Type B pancreatic cell (in vitro differentiated cells): ENCODE data around the gene ZNF431. TPM values are rescaled to one million over a fixed set of nuclear protein-coding genes. Genes with fewer than 3 reads are reported as not detected.

Experiments used
- DNase-seq: peaks from one replicate; pipeline ENCODE4 v3.0.0; 2021; ENCODE audit warnings: mixed read lengths; ENCODE audit not compliant: unreplicated experiment; ENCODE audit errors: extremely low spot score
- H3K27ac Mint-ChIP-seq: 2 replicates; pipeline ENCODE4 v1.8.0; 2021; ENCODE audit warnings: mild to moderate bottlenecking, mixed read lengths
- H3K27me3 Mint-ChIP-seq: 2 replicates; pipeline ENCODE4 v1.8.0; 2021; ENCODE audit warnings: mixed read lengths
- H3K36me3 Mint-ChIP-seq: 2 replicates; pipeline ENCODE4 v1.8.0; 2021; ENCODE audit warnings: mixed read lengths
- H3K4me1 Mint-ChIP-seq: one replicate; pipeline ENCODE4 v1.8.0; 2021; ENCODE audit warnings: mixed read lengths; ENCODE audit not compliant: unreplicated experiment
- H3K4me3 Mint-ChIP-seq: 2 replicates; pipeline ENCODE4 v1.8.0; 2021; ENCODE audit warnings: mild to moderate bottlenecking, mixed read lengths
- H3K9me3 Mint-ChIP-seq: 2 replicates; pipeline ENCODE4 v1.8.0; 2021; ENCODE audit warnings: mixed read lengths
- total RNA-seq: library from RNA; stranded (reverse); gene quantifications from 2 replicates; pipeline ENCODE4 v1.2.1, GENCODE V29; 2021; ENCODE audit warnings: low replicate concordance
- TF ChIP-seq, protein P1 (sequence below): fragments of 200-600 bp; sonication (generic); conservative IDR thresholded peaks from 2 replicates; pipeline ENCODE4 v1.5.0; 2021; ENCODE audit warnings: antibody characterized with exemption, mild to moderate bottlenecking

ZNF431 gene
- total RNA-seq, 1 donor from 2014 or later = 40.6 TPM

DNA sequence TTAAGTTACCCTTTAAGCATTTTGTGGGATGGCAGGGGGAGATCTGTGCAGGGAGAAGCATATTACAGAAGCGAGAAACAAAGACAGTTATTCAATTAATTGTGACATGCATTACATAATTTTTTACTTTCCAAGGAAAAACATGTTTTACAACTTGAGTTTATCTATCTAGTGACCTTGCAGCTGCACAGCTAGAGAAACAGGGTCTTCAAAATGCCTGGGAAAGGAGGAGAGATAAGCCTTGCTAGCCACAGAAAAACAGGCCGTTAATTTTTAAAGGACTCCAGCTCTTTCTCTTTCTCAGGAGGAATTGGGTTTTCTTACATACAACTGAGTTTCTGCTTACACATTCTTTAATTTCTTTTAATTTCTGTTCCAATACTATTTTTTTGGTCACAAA, 14.8 kb upstream of the ZNF431 start:
- no peak overlapping the region for H3K27ac Mint-ChIP-seq

DNA sequence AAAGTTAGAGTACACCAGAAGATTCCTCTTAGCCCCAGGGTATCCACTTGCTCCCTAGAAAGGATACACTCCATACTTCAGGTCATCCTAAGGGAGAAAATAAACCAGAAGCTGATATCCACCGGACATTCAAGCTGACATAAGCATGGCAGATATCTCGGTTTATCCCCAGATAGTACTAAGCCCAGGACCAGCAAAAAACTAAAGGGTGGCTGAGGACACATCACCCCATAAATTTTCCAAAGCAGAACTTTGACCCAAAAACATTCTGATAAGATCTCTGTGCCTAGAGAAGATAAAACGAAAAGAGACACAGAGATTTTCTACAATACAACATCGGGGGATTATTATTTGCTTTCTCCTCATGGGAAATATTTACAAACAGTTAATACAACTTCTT, 13.9 kb upstream of the ZNF431 start:
- no peaks in the 10 kb centered on the region for H3K27me3 Mint-ChIP-seq
- peak overlapping the region; percentile 32 for H3K27ac Mint-ChIP-seq
- DNase-seq = no peak
- peaks cover 9% of the 10 kb centered on the region for H3K9me3 Mint-ChIP-seq
- peaks cover 29% of the 10 kb centered on the region for H3K4me1 Mint-ChIP-seq
- TF ChIP-seq, protein P1, sequence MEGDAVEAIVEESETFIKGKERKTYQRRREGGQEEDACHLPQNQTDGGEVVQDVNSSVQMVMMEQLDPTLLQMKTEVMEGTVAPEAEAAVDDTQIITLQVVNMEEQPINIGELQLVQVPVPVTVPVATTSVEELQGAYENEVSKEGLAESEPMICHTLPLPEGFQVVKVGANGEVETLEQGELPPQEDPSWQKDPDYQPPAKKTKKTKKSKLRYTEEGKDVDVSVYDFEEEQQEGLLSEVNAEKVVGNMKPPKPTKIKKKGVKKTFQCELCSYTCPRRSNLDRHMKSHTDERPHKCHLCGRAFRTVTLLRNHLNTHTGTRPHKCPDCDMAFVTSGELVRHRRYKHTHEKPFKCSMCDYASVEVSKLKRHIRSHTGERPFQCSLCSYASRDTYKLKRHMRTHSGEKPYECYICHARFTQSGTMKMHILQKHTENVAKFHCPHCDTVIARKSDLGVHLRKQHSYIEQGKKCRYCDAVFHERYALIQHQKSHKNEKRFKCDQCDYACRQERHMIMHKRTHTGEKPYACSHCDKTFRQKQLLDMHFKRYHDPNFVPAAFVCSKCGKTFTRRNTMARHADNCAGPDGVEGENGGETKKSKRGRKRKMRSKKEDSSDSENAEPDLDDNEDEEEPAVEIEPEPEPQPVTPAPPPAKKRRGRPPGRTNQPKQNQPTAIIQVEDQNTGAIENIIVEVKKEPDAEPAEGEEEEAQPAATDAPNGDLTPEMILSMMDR = no peak
- H3K4me3 Mint-ChIP-seq = no peak overlapping the region
- H3K36me3 Mint-ChIP-seq = peaks cover 19% of the 10 kb centered on the region

More for the DNA sequence above, 14.8 kb upstream of the ZNF431 start:
- H3K36me3 Mint-ChIP-seq = peaks cover 24% of the 10 kb centered on the region
- H3K27me3 Mint-ChIP-seq = no peaks in the 10 kb centered on the region
- TF ChIP-seq, protein P1 = no peak
- H3K4me1 Mint-ChIP-seq = peaks cover 29% of the 10 kb centered on the region
- H3K4me3 Mint-ChIP-seq = no peak overlapping the region
- H3K9me3 Mint-ChIP-seq = peaks cover 9% of the 10 kb centered on the region
- DNase-seq = no peak

DNA sequence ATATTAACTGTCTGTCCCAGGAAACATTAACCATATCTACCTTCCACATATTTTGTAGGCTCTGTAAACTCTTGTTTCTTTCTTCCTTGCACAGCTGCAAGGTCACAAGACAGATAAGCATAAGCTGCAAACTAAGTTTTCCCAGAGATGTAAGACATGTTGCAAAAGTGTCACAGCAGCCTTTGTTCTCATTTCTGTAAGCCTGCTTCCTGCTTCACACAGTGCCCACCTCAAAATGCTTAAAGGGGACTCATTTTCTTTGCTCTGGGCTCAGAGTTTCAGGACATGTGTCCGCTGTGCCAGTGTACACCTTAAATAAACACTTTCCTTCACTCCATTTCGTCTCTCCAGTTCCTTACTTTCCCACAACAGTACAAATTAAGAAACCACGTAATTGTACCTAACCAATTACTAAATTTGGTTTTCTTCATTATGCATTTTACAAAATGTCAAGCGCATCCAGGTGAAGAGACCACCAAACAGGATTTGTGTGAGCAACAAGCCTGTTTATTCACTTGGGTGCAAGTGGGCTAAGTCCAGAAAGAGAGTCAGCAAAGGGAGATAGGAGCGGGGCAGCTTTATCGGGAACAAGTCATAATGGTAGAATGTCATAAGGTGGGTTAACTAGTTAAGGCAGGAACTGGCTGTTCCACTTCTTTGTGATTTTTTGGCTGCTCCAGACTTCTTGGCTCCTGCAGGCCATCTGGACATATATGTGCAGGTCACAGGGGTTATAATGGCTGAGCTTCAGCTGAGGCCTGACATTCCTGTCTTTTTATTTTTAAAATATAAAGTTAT, 12.7 kb upstream of the ZNF431 start:
- no peak for DNase-seq
- H3K27ac Mint-ChIP-seq = peak overlapping the region; percentile 52
- H3K36me3 Mint-ChIP-seq = peaks cover 19% of the 10 kb centered on the region
- TF ChIP-seq, protein P1 = no peak
- H3K27me3 Mint-ChIP-seq = no peaks in the 10 kb centered on the region
- H3K4me3 Mint-ChIP-seq = peak overlapping the region; percentile 23
- H3K4me1 Mint-ChIP-seq = peaks cover 29% of the 10 kb centered on the region
- H3K9me3 Mint-ChIP-seq = peaks cover 13% of the 10 kb centered on the region

DNA sequence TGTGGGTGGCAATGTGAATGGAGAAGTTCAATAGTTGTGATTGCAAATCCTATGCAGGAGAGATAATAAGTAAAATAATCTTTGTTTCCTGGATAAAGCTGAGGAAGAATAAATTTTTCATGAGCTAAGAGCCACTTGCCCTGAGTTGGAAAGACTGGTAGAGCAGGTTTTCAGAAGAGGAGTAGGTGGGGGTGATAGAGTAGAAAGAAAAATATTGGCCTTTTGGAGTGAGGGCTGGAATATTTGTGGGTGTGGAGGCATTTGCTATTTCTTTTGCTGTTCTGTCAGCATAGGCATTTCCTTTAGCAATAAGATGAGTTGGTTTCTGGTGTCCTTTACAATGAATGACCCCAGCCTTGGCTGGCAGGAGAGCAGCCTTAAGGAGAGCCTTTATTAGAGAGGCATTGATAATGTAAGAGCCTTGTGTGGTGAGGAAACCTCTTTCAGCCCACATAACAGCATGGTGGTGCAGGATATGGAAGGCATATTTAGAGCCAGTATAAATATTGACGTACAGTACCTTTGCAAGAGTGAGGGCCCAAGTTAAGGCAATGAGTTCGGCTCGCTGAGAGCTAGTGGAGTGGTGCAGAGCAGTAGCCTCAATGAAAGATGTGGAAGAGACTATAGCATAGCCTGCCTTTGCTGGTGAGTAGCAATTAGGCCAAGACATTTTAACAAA, 11.6 kb upstream of the ZNF431 start:
- TF ChIP-seq, protein P1 = no peak
- H3K9me3 Mint-ChIP-seq = peaks cover 19% of the 10 kb centered on the region
- no peaks in the 10 kb centered on the region for H3K27me3 Mint-ChIP-seq
- peak overlapping the region; percentile 73 for H3K4me3 Mint-ChIP-seq
- DNase-seq = no peak
- H3K27ac Mint-ChIP-seq = peak overlapping the region; percentile 93
- H3K36me3 Mint-ChIP-seq = peaks cover 17% of the 10 kb centered on the region
- peaks cover 29% of the 10 kb centered on the region for H3K4me1 Mint-ChIP-seq

DNA sequence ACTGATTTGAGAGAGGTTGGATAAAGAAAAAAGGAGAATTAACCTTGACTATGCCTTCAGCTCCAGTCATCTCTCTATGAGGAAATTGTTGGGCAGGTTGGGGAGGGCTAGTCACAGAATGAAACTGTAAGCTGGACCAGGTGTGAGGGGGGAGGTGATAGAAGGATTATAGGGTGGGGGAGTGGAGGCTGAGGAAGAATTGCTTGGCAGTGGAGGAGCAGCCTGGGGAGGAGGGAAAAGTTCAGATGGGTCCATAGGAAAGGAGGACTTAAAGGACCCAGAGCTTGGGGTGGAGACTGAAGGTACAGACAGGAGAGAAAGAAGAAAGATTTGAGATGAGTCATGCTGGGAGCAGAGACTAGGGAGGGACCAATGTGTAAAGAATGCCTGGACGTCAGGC, 8.2 kb upstream of the ZNF431 start:
- Mint-ChIP-seq H3K27ac (peak overlapping the region; percentile 57), H3K27me3 (no peaks in the 10 kb centered on the region), H3K36me3 (peaks cover 5% of the 10 kb centered on the region), H3K4me3 (no peak overlapping the region), H3K9me3 (peaks cover 16% of the 10 kb centered on the region), H3K4me1 (peaks cover 14% of the 10 kb centered on the region)
- TF ChIP-seq, protein P1 = no peak
- no peak for DNase-seq
